ENCODE measurements around the gene ZNF598.

The ZNF598 gene

GRCh38 chr16:2009791-2010510, at the start of gene ZNF598:
Gene ZNF598, minus strand, starts transcription at chr16:2009821.
- DNase-seq, result peak; percentile 84

GRCh38 chr16:2058872-2059271, 49.3 kb upstream of the ZNF598 start:
- DNase-seq, result no peak

GRCh38 chr16:2058420-2058819, 48.8 kb upstream of the ZNF598 start:
- no peak for DNase-seq

- DNase-seq, result no peak
These were observed 47.8 kb upstream of the ZNF598 start for GRCh38 chr16:2057438-2057837.

GRCh38 chr16:2056681-2057407, 47.2 kb upstream of the ZNF598 start:
- DNase-seq, result no peak

GRCh38 chr16:2056077-2056476, 46.5 kb upstream of the ZNF598 start:
- no peak for DNase-seq

- no peak for DNase-seq
These were observed 45.1 kb upstream of the ZNF598 start for GRCh38 chr16:2054543-2055245.

GRCh38 chr16:2053897-2054296, 44.3 kb upstream of the ZNF598 start:
- no peak for DNase-seq

- DNase-seq, result no peak
These were observed 43.6 kb upstream of the ZNF598 start for GRCh38 chr16:2053211-2053610.

- DNase-seq, result no peak
These were observed 38.5 kb upstream of the ZNF598 start for GRCh38 chr16:2048116-2048543.

- peak; percentile 93 for DNase-seq
These were observed 37.9 kb upstream of the ZNF598 start, which contains the start of the genes NTHL1 and TSC2 for GRCh38 chr16:2047330-2048115. Gene NTHL1, minus strand, starts transcription at chr16:2047834. Its CDS starts 11 bp downstream, at chr16:2047823. Gene TSC2, plus strand, starts transcription at chr16:2047985. Its CDS starts 631 bp downstream, at chr16:2048616.

- DNase-seq, result no peak
These were observed 37.3 kb upstream of the ZNF598 start for GRCh38 chr16:2046893-2047329.

- no peak for DNase-seq
These were observed 36.6 kb upstream of the ZNF598 start for GRCh38 chr16:2045965-2046892.

- no peak for DNase-seq
These were observed 34.9 kb upstream of the ZNF598 start for GRCh38 chr16:2044541-2044940.

GRCh38 chr16:2043667-2044451, 34.2 kb upstream of the ZNF598 start:
- DNase-seq, result no peak

- no peak for DNase-seq
These were observed 33.5 kb upstream of the ZNF598 start for GRCh38 chr16:2042986-2043666.

GRCh38 chr16:2042171-2042985, 32.8 kb upstream of the ZNF598 start:
- no peak for DNase-seq

- DNase-seq, result no peak
These were observed 31.3 kb upstream of the ZNF598 start for GRCh38 chr16:2040787-2041522.
